HAP-1 (cell line): ENCODE data around the gene KCTD1.

Source experiments
- DNase-seq, 2 experiments: peaks; one replicate each; pipeline ENCODE4 v3.0.0-alpha.2; 2016 to 2020; ENCODE audit warnings: low spot score in 2 of 2
- H3K27me3 ChIP-seq: fragments of 250-450 bp; sonication (Bioruptor Pico); 2 replicates; pipeline ENCODE4 v1.5.1; 2020; ENCODE audit warnings: low read depth, mild to moderate bottlenecking, moderate library complexity
- H3K36me3 ChIP-seq: fragments of 250-450 bp; sonication (Bioruptor Pico); replicated peaks from 2 replicates; pipeline ENCODE4 v1.5.1; 2020; ENCODE audit warnings: mild to moderate bottlenecking
- H3K4me1 ChIP-seq: fragments of 250-450 bp; sonication (Bioruptor Pico); 2 replicates; pipeline ENCODE4 v1.5.1; 2020; ENCODE audit warnings: mild to moderate bottlenecking
- H3K4me3 ChIP-seq: fragments of 250-450 bp; sonication (Bioruptor Pico); 2 replicates; pipeline ENCODE4 v1.5.1; 2020; ENCODE audit warnings: mild to moderate bottlenecking, moderate library complexity
- H3K9me3 ChIP-seq: fragments of 250-450 bp; sonication (Bioruptor Pico); 2 replicates; pipeline ENCODE4 v1.5.1; 2020; ENCODE audit warnings: mild to moderate bottlenecking, moderate library complexity
- in situ Hi-C: fragments of 300-500 bp; cut with MboI; formaldehyde crosslinking; loops from 3 replicates; pipeline ENCODE4 v1.14.3; 2020; ENCODE audit warnings: low sequenced_read_pairs, inconsistent platforms, mixed read lengths

The KCTD1 gene

GRCh38 chr18:26495287-26495686 is 53.1 kb downstream of the KCTD1 start:
- in situ Hi-C loops, result no loop called here
- DNase-seq, result no peak
- Histone ChIP-seq H3K4me3 (no peak overlapping the region), H3K4me1 (no peaks in the 10 kb centered on the region), H3K27me3 (no peaks in the 10 kb centered on the region), H3K36me3 (no peaks in the 10 kb centered on the region), H3K9me3 (no peaks in the 10 kb centered on the region)

GRCh38 chr18:26493021-26493420 is 55.3 kb downstream of the KCTD1 start:
- no peak for DNase-seq
- Histone ChIP-seq H3K9me3 (no peaks in the 10 kb centered on the region), H3K36me3 (no peaks in the 10 kb centered on the region), H3K4me1 (no peaks in the 10 kb centered on the region), H3K27me3 (no peaks in the 10 kb centered on the region), H3K4me3 (no peak overlapping the region)
- in situ Hi-C loops, result no loop called here

DNA sequence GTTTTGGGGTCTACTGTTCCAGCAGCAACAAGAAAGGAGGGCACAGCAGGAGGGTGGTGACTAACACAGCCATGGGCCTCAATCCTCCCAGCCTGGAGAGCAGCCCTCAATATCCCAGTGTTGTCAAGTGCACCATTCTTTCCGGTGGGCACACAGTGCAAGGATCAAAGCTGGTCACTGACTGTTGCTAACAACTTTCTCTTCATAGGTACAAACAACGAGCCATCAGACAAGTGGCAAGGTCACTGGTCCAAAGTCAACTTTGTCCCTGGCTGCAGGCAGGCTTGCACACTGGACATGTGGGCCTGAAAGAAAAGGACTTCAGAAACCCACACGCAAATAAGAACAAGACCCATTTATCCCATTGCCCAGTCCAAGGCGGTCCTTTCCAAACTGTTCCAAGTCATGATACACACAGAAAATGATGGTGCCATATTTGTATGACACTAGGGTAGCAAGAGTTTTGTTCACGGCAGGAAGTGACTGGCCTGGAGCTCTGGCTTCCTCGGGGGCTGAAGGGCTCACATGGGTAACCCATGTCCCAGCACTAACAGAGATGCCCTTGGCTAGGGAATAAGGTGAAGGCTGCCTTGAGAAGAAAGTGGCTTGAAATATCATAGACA is 57.0 kb downstream of the KCTD1 start:
- DNase-seq, result no peak
- Histone ChIP-seq H3K4me3 (no peak overlapping the region), H3K4me1 (no peaks in the 10 kb centered on the region), H3K9me3 (no peaks in the 10 kb centered on the region), H3K36me3 (no peaks in the 10 kb centered on the region), H3K27me3 (no peaks in the 10 kb centered on the region)
- in situ Hi-C loops, result no loop called here

DNA sequence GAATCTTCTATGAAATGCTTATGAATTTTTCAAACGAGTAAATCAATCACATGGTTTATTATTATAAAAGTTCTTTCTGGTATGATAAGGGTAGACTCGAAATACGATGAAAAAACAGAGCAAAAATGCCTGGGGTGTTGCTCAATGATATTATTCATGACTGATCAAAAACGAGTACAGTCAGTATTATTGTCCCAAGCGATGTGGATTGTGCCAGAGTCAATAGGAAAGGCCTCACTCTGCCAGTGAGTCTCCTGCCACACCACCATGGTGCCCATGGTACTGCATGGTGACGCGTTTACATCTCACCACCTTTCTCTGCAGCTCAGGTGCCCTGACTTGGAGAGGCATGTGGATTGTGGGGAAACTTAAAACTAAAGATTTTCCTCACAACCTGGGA is 58.5 kb downstream of the KCTD1 start:
- in situ Hi-C loops, result no loop called here
- no peaks in the 10 kb centered on the region for H3K4me1 ChIP-seq
- no peaks in the 10 kb centered on the region for H3K27me3 ChIP-seq
- no peak overlapping the region for H3K4me3 ChIP-seq
- no peaks in the 10 kb centered on the region for H3K36me3 ChIP-seq
- no peaks in the 10 kb centered on the region for H3K9me3 ChIP-seq
- no peak for DNase-seq

GRCh38 chr18:26489191-26489590 is 59.2 kb downstream of the KCTD1 start:
- in situ Hi-C loops, result no loop called here
- H3K27me3 ChIP-seq, result no peaks in the 10 kb centered on the region
- no peak for DNase-seq
- no peaks in the 10 kb centered on the region for H3K36me3 ChIP-seq
- no peaks in the 10 kb centered on the region for H3K9me3 ChIP-seq
- no peaks in the 10 kb centered on the region for H3K4me1 ChIP-seq
- no peak overlapping the region for H3K4me3 ChIP-seq

DNA sequence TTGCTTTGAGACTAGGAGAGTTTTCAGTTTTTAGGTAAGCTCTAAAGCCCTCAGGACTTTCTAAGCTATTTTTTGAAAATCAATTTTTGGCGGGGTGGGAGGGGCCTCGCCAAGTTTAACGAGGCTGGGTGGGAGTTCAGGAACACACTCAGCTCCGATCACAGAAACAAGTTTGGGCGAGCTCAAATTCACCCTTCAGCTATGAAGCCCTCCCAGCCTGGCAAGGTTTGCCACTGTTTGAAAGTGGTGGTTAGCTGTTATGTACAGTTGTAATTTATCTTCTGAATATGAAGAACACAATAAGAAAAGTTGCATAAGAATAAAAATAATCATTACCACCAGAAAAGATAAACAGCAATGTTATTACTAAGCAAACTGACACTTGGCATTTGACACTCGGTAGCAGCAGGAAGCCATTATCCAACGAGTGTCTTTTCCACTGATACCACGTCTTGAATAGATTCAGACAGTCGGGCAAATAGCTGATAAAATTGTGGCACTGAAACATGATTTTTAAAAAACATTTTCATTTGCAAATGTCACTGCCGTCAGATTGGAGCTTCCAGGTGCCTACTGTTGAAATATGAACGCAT is 59.8 kb downstream of the KCTD1 start:
- H3K36me3 ChIP-seq, result no peaks in the 10 kb centered on the region
- DNase-seq, result no peak
- no peaks in the 10 kb centered on the region for H3K9me3 ChIP-seq
- no peaks in the 10 kb centered on the region for H3K27me3 ChIP-seq
- H3K4me1 ChIP-seq, result no peaks in the 10 kb centered on the region
- in situ Hi-C loops, result no loop called here
- H3K4me3 ChIP-seq, result no peak overlapping the region

DNA sequence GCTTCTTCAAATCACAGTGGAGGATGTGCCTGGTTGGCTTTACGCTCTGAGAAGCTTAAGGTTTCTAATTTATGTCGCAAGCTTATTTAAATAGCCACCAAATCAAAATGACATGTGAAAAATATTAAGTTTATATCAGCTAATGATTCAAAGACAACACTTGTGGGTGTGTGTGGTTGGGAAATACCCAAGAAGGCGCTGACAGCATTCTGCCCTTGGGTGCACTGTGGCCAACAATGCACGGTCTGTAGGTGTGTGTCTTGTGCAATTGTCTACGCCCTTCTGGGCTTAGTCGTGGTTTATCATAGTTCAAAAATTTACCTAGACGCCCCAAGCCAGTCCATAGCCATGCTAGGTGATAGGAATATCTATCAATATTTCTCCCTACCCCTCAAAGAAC is 60.9 kb downstream of the KCTD1 start:
- no peaks in the 10 kb centered on the region for H3K36me3 ChIP-seq
- no peak overlapping the region for H3K4me3 ChIP-seq
- H3K27me3 ChIP-seq, result no peaks in the 10 kb centered on the region
- no peak for DNase-seq
- 0 out of 2 replicates have a peak, but pooled peaks cover 3% of the 10 kb centered on the region for H3K4me1 ChIP-seq
- in situ Hi-C loops, result no loop called here
- H3K9me3 ChIP-seq, result no peaks in the 10 kb centered on the region

- Histone ChIP-seq H3K36me3 (no peaks in the 10 kb centered on the region), H3K27me3 (no peaks in the 10 kb centered on the region), H3K4me3 (no peak overlapping the region), H3K4me1 (peaks cover 15% of the 10 kb centered on the region), H3K9me3 (no peaks in the 10 kb centered on the region)
- in situ Hi-C loops, result no loop called here
- no peak for DNase-seq
These were observed 64.7 kb downstream of the KCTD1 start for GRCh38 chr18:26483633-26484032.

DNA sequence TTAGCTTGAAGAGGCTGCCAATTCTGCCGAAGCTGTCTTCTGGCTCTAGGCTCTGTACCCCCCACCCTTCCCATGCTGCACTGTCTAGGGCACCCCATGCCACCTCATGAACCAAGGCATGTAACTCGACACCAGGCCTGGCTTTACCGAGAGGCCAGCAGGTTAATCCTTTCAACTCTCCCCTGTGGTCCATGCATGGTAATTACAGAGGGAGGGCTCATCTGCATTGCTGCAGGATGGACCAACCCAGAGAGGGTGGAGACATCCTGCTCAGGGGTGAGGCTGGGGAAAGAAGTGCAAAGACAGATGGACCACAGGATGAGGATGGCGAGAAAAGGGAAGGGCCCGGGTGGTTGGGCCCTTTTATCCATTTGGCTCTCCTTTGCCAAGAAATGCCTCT is 65.8 kb downstream of the KCTD1 start:
- no peak for DNase-seq
- no peaks in the 10 kb centered on the region for H3K27me3 ChIP-seq
- in situ Hi-C loops, result no loop called here
- no peaks in the 10 kb centered on the region for H3K36me3 ChIP-seq
- H3K4me1 ChIP-seq, result peaks cover 26% of the 10 kb centered on the region
- H3K9me3 ChIP-seq, result no peaks in the 10 kb centered on the region
- H3K4me3 ChIP-seq, result no peak overlapping the region

DNA sequence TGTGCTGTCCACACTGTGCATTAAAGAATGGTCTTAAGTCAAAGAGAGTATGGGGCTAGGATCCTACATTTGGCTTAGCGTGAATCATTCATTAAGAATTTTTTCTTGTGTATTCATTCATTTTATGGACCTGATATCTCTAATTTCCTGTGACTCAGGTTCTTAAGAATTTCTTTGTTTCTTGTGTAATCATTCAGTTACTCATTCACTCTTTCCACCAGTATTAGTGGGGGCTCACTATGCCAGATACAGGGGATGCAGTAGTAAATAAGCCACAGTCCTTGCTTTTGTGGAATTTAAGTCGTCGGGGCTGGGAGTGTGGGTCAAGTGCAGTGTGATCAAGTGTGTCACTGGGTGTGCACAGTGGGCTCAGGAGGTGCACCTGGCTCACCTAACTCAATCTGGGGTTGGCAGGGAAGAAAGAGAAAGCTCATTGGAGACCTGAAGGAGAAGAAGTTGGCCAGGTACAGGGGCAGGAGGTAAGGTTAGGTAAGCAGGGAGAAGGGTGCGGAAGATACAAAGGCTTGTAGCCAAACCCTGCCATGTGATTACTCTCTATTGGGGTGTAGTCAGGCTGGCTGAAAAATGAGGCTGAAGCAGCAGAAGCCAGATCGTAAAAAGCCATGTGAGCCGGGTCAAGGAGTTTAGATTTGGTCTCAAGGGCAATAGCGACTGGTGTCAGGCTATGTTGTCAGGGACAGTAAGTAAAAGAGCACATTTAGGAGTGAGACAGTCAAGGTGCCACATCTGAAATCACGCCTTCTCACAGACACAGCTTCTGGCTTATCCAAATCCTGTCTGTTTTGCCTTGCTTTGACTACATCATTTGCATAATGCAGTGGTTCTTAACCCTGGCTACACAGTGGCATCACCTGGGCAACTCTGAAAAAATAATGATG is 67.2 kb downstream of the KCTD1 start:
- Histone ChIP-seq H3K4me3 (no peak overlapping the region), H3K36me3 (no peaks in the 10 kb centered on the region), H3K4me1 (peaks cover 29% of the 10 kb centered on the region), H3K9me3 (no peaks in the 10 kb centered on the region), H3K27me3 (no peaks in the 10 kb centered on the region)
- in situ Hi-C loops, result no loop called here
- DNase-seq, result no peak

DNA sequence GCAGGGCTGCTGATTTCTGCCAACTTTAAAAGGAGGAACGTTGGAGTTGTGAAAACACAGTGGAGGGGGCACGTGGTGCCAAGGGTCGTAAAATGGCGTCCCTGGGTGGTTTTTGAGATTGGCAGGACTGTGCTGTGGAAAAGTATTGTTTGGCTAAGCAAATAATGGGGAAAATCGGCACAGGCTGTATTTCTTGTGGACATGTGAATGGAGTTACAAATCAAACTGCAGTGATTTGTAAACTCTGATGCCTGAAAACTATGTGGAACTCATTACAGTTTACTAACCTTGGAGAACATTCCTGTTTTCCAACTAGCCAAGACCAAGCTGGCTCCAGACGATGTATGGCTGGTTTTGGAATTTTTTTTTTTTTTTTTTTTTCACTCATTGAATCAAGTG is 68.7 kb downstream of the KCTD1 start:
- Histone ChIP-seq H3K36me3 (no peaks in the 10 kb centered on the region), H3K27me3 (no peaks in the 10 kb centered on the region), H3K4me3 (no peak overlapping the region), H3K4me1 (peaks cover 29% of the 10 kb centered on the region), H3K9me3 (no peaks in the 10 kb centered on the region)
- in situ Hi-C loops, result no loop called here
- no peak for DNase-seq

- H3K4me1 ChIP-seq, result peaks cover 29% of the 10 kb centered on the region
- H3K9me3 ChIP-seq, result no peaks in the 10 kb centered on the region
- H3K27me3 ChIP-seq, result no peaks in the 10 kb centered on the region
- DNase-seq, result peak; percentile 43 to 49
- no peak overlapping the region for H3K4me3 ChIP-seq
- in situ Hi-C loops, result no loop called here
- H3K36me3 ChIP-seq, result no peaks in the 10 kb centered on the region
These were observed 69.2 kb downstream of the KCTD1 start for GRCh38 chr18:26479065-26479680.

- no peaks in the 10 kb centered on the region for H3K36me3 ChIP-seq
- no peak overlapping the region for H3K4me3 ChIP-seq
- in situ Hi-C loops, result no loop called here
- peak in 1 of 2 experiments; percentile 32 for DNase-seq
- no peaks in the 10 kb centered on the region for H3K27me3 ChIP-seq
- no peaks in the 10 kb centered on the region for H3K9me3 ChIP-seq
- peaks cover 29% of the 10 kb centered on the region for H3K4me1 ChIP-seq
These were observed 70.4 kb downstream of the KCTD1 start for GRCh38 chr18:26477828-26478466.
